ENCODE measurements around the gene MINDY1. TPM values are rescaled to one million over a fixed set of nuclear protein-coding genes. Genes with fewer than 3 reads are reported as not detected.

Gene MINDY1
- total RNA-seq, 1 donor from 2014 or later: 40.6 TPM

DNA sequence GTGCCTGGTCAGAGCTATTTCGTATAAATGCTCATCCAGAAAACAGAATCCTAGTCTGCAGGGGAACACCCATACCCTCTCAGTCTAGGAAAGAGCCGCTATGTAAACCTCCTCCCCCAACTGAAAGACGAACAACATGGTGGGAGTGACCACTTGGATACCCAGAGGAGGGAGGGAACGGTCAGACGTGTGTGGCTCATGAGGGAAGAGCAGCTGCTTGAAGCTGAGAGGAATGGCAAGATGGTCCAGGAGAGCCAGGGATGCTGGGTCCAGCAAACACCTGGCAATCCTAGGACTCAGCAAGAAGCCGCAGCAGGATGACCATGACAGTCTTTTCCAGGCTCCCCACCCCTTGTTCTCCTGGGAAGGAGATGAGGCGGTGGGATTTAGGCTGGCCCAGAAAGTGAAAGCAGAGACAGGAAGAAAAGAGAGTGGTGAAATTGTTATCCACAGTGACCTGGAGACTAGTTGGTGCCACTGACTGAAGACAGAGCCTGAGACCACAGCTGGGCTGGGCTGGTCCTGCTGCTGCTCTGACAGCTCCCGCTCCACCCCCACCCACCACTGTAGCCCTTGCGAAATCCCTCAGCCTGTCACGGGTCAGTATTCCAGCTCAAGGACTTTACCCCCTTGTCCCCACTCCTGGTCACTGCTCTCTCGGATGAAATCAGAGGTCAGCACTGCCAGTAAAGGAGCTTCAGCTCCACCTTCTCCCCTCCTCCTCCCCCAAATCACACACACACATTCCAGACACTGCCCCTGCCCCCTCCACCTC, 35.7 kb downstream of the MINDY1 start:
- DNase-seq: peak; percentile 86
- ATAC-seq: peak; percentile 83
- intact Hi-C loops (cut with micrococcal nuclease): no loop called here

DNA sequence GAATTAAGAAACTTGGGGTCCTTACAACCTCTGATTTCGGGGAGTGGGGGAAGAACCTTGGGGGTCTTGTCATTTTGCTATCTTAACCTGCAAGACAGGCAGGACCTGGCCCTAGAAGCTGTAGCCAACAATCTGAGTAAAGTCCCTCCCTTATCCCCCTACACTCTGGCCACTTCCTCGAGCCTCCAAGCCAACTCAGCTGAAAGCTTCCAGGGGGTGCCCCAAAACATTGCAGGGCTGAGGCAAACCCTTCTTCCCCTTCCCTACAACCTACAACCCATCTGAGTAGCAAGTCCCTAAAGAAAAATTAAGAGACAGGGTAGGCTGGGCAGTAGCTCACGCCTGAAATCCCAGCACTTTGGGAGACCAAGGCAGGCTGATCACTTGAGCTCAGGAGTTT, 37.1 kb downstream of the MINDY1 start:
- intact Hi-C loops (cut with micrococcal nuclease): no loop called here
- ATAC-seq: no peak
- DNase-seq: no peak

DNA sequence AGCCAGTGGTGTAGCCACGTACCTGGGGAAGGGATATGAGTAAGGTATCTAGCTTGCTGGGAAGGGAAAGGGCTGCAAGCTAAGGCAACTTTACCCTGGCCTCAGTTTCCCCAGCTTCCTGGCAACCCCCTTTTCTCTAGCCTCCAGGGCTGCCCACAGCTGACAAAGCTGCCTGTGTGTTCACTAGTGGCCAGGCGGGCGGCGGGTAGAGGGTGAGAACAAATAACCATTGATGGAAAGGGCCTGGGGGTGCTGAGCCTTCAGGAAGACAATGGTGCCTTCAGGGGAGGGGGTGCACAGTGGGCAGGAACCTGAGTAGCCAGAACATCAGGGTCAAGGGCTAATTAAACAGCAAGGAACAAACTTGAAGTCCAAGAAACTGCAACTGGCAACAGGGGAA, 38.2 kb downstream of the MINDY1 start:
- intact Hi-C loops (cut with micrococcal nuclease): no loop called here
- DNase-seq: no peak
- no peak for ATAC-seq

DNA sequence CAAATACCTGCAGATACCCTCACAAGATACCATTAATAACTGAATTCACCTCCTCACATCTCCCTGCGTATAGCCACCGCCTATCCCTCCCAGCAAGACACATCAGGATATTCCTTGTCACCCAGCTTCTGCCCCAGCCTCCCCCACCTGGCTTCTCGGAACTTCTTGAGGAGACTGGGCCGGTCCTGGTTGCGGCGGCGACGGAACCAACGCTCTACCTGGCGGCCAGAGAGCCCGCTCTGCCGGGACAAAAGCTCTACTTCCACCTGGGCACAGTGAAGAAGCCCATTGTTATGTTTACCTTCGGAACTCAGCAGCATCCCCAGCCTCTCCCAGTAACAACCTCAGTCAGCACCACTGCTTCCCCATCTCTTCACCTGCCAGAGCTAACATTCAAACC, 38.8 kb downstream of the MINDY1 start:
- no peak for DNase-seq
- intact Hi-C loops (cut with micrococcal nuclease): no loop called here
- no peak for ATAC-seq

DNA sequence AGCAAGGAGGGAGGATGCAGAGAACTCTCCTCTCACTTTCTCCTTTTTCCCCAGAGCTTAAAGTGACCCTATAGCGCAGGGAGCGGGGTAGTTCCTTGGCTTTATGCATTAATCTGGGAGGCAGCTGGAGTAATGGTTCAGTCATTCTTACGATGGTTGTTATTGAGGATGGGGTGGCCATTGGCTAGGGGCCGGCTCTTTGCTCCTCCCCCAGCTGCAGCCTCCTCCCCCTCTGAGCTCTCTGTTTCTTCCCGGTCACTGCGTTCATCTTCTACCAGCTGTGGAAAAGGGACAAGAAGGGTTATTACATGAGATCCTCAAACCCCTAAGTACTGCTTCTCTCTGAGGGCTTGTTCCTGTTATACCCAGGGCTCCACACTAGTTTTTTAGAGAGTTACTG, 40.7 kb downstream of the MINDY1 start:
- no peak for DNase-seq
- intact Hi-C loops (cut with micrococcal nuclease): no loop called here
- ATAC-seq: no peak

DNA sequence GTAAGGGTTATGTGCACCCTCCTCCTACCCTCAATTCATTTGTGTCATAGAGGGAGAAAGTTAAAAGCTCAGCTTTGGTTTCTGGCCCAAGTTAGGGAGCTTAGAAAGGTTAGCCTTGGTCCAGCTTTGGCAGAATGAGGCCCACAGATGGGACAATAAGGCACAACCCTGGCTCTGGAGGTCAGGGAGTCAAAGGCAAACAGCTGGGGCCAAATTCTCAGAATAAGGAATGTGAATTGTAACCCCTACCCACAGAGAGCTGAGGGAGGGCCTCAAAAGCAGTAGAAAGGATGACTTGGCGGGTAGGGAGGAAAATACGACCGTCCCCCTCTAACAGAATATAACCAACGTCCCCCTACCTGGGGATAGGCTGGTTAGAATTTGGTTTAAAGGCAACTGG, 41.1 kb downstream of the MINDY1 start:
- ATAC-seq (no peak), DNase-seq (no peak)
- intact Hi-C loops (cut with micrococcal nuclease): no loop called here

DNA sequence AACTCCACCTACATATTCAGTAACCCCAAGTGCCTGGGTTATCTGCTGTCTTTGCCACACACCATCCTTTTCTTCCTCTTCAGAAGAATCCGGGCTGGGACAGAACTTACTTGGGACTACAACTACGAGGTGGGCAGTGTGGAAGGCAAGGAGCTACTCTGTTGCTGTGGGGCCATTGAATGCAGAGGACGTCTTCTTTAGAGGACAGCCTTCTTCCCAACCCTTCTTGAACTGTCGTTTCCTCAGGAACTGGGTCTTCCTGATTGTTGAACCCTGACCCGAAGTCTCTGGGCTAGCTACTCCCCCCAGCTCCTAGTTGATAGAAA, 42.6 kb downstream of the MINDY1 start:
- DNase-seq (no peak), ATAC-seq (no peak)
- intact Hi-C loops (cut with micrococcal nuclease): no loop called here

DNA sequence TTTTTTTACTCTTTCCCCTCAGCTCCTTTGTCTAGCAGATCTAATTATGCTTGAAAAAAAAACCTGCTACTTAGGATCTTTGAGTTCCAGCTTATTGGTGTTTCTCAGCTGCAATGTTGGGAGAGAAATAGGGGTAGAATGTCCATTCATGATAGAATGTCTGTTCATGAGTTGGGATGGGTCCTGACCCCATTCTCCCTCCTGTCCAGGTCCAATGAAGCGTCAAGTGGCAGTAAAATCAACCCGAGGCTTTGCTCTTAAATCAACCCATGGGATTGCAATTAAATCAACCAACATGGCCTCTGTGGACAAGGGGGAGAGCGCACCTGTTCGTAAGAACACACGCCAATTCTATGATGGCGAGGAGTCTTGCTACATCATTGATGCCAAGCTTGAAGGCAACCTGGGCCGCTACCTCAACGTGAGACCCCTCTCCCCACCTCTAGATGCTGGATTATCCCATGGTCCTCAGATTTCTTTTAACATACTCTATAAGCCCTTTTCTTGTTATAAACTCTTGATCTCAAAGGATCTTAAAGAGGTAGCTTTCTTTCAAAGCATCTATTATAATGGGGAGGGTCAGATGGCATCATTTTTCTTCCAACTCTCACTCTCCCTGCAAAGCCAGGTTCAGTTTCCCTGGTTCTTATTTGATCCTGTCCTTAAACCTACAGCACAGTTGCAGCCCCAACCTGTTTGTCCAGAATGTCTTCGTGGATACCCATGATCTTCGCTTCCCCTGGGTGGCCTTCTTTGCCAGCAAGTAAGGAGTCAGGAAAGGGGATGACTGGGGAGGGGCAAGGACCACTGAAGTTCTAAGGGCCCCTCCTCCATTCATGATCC, 43.2 kb downstream of the MINDY1 start:
- intact Hi-C loops (cut with micrococcal nuclease): no loop called here
- no peak for ATAC-seq
- DNase-seq: no peak

DNA sequence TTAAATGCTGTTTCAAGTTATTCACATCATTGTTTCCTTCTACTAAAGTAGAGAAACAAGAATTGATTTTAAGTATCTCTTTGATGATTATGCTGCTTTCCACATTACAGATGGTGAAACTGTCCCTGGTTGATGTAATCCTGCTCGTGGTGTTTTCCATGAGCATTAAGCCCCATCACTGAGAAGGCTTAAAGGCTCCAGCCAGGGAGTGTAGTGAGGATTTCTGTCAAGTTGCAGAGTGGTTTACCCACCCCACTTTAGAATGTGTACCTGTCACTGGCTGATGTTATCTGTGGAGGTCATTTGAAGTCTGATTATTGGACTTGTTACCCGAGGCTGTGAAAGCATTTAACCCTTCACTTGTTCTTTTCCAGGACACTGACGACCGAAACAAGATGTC, 44.9 kb downstream of the MINDY1 start:
- no peak for ATAC-seq
- intact Hi-C loops (cut with micrococcal nuclease): no loop called here
- DNase-seq: no peak

DNA sequence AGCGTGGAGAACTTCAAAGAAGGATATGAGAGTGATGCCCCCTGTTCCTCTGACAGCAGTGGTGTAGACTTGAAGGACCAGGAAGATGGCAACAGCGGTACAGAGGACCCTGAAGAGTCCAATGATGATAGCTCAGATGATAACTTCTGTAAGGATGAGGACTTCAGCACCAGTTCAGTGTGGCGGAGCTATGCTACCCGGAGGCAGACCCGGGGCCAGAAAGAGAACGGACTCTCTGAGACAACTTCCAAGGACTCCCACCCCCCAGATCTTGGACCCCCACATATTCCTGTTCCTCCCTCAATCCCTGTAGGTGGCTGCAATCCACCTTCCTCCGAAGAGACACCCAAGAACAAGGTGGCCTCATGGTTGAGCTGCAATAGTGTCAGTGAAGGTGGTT, 46.1 kb downstream of the MINDY1 start:
- ATAC-seq (no peak), DNase-seq (no peak)
- intact Hi-C loops (cut with micrococcal nuclease): no loop called here

DNA sequence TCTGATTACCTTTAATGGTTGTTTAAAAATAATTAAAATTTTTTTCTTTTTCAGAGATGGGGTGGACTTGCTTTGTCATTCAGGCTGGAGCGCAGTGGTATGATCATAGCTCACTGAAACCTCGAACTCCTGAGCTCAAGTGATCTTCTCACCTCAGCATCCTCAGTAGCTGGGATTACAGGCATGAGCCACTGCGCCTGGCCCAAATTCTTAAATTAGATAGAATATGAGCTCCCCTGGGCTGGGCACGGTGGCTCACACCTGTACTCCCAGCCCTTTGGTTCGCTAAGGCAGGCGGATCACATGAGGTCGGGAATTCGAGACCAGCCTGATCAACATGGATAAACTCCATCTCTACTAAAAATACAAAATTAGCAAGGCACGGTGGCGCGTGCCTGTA, 49.0 kb downstream of the MINDY1 start:
- DNase-seq: no peak
- intact Hi-C loops (cut with micrococcal nuclease): no loop called here
- ATAC-seq: no peak

DNA sequence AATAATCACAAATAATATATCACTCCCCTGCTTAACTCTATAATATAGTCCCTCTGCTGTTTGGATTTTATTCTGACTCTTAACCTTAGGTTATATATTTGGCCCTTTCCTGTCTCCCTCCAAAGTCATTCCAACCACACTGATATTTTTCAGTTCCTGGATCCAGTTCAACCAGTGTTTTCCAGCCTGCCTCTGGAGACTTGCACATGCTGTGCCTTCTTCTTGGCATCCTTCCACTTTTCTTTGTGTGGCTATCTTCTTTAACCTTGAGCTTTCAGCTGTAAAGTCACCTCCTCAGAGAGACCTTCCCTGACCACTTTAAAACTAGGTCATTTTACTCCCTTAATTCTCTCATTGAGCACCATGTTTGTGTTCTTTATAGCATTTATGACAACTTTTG, 51.4 kb downstream of the MINDY1 start:
- ATAC-seq: peak; percentile 26
- no peak for DNase-seq
- intact Hi-C loops (cut with micrococcal nuclease): no loop called here

DNA sequence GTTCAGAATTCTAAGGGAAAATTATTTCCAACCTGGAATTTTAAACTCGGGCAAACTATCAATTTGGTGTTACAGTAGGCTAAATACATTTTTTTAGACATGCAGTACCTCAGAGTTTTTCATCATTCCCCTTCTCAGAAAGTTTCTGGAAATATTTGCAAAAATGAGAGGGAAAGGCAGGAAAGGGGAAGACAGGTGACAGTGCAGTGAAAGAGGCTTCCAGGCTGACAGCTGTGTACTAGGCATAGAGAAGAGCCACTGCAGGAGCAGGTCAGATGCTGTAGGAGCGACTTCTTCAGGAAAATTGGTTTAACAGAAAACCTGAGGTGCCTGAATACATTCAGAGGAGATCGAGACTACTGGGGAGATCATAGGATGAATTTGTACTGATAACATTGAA, 52.0 kb downstream of the MINDY1 start:
- intact Hi-C loops (cut with micrococcal nuclease): no loop called here
- no peak for DNase-seq
- ATAC-seq: no peak

Other genes starting within 250 kb of the MINDY1 start
- gene CTSS, start 241.1 kb downstream of the MINDY1 start, total RNA-seq: 30.7 TPM
- gene CTSK, start 198.6 kb downstream of the MINDY1 start, total RNA-seq: 6.4 TPM
- gene ARNT, start 130.3 kb downstream of the MINDY1 start, total RNA-seq: 27.9 TPM
- not detected for gene CTXND2, start 119.8 kb downstream of the MINDY1 start, total RNA-seq
- 19.2 TPM for gene SETDB1, start 80.5 kb downstream of the MINDY1 start, total RNA-seq
- 83.2 TPM for gene CERS2, start 32.1 kb downstream of the MINDY1 start, total RNA-seq
- gene ANXA9, start 24.6 kb downstream of the MINDY1 start, total RNA-seq: 0.27 TPM
- gene PRUNE1, start 1.5 kb upstream of the MINDY1 start, total RNA-seq: 43.6 TPM
- gene BNIPL, start 29.7 kb upstream of the MINDY1 start, total RNA-seq: 0.32 TPM
- gene C1orf56, start 40.8 kb upstream of the MINDY1 start, total RNA-seq: 7.3 TPM
- 27.2 TPM for gene CDC42SE1, start 52.7 kb upstream of the MINDY1 start, total RNA-seq
- gene MLLT11, start 53.5 kb upstream of the MINDY1 start, total RNA-seq: 1.8 TPM
- 9.8 TPM for gene GABPB2, start 63.9 kb upstream of the MINDY1 start, total RNA-seq
- gene SEMA6C, start 139.7 kb upstream of the MINDY1 start, total RNA-seq: 55.1 TPM
- gene TNFAIP8L2, start 149.7 kb upstream of the MINDY1 start, total RNA-seq: 1.4 TPM
- 13.0 TPM for gene LYSMD1, start 159.0 kb upstream of the MINDY1 start, total RNA-seq
- 19.1 TPM for gene SCNM1, start 159.2 kb upstream of the MINDY1 start, total RNA-seq
- 0.62 TPM for gene TMOD4, start 169.1 kb upstream of the MINDY1 start, total RNA-seq
- 40.5 TPM for gene VPS72, start 183.3 kb upstream of the MINDY1 start, total RNA-seq
- 41.2 TPM for gene PIP5K1A, start 191.7 kb upstream of the MINDY1 start, total RNA-seq
- gene PSMD4, start 247.8 kb upstream of the MINDY1 start, total RNA-seq: 149 TPM